Occipital lobe (tissue), 2 donors: ENCODE data around the gene DIP2C. TPM values are rescaled to one million over a fixed set of nuclear protein-coding genes. Genes with fewer than 3 reads are reported as not detected.
"Not testable (repeated sequence)": the region's sequence is repeated elsewhere in the genome, so short reads cannot be mapped to it uniquely, and the experiment has no call there.

Experiments used
- DNase-seq: peaks from one replicate; lab custom pipeline; 2025; lab: John Stamatoyannopoulos, UW
- total RNA-seq: library from RNA; depleted of rRNA; stranded (reverse); fragments of >200 nt; gene quantifications from one replicate; pipeline ENCODE4 v1.2.3, GENCODE V29; 2014

The DIP2C gene
- total RNA-seq, 1 donor from 2014 or later = 42.0 TPM

- DNase-seq = no peak
Measured at GRCh38 chr10:661597-662222, 27.8 kb downstream of the DIP2C start.

GRCh38 chr10:660970-661596 lies 28.4 kb downstream of the DIP2C start:
- no peak for DNase-seq

GRCh38 chr10:660413-660969 lies 29.0 kb downstream of the DIP2C start:
- no peak for DNase-seq

GRCh38 chr10:659688-660141 lies 29.8 kb downstream of the DIP2C start:
- DNase-seq = no peak

- DNase-seq = not testable (repeated sequence)
Measured at GRCh38 chr10:657816-658350, 31.6 kb downstream of the DIP2C start.

GRCh38 chr10:656883-657282 lies 32.6 kb downstream of the DIP2C start:
- no peak for DNase-seq

- DNase-seq = no peak
Measured at GRCh38 chr10:655184-655583, 34.3 kb downstream of the DIP2C start.

GRCh38 chr10:654647-654996 lies 34.8 kb downstream of the DIP2C start:
- no peak for DNase-seq

- no peak for DNase-seq
Measured at GRCh38 chr10:653991-654646, 35.3 kb downstream of the DIP2C start.

GRCh38 chr10:652832-653459 lies 36.5 kb downstream of the DIP2C start:
- DNase-seq = not testable (repeated sequence)

- no peak for DNase-seq
Measured at GRCh38 chr10:652233-652632, 37.2 kb downstream of the DIP2C start.

- DNase-seq = no peak
Measured at GRCh38 chr10:651692-652091, 37.8 kb downstream of the DIP2C start.

- DNase-seq = no peak
Measured at GRCh38 chr10:650886-651615, 38.4 kb downstream of the DIP2C start.

GRCh38 chr10:650441-650851 lies 39.0 kb downstream of the DIP2C start:
- no peak for DNase-seq

- DNase-seq = no peak
Measured at GRCh38 chr10:649798-650440, 39.5 kb downstream of the DIP2C start.

GRCh38 chr10:649445-649797 lies 40.0 kb downstream of the DIP2C start:
- DNase-seq = no peak

GRCh38 chr10:647019-647418 lies 42.4 kb downstream of the DIP2C start:
- not testable (repeated sequence) for DNase-seq

- no peak for DNase-seq
Measured at GRCh38 chr10:646118-646524, 43.3 kb downstream of the DIP2C start.

GRCh38 chr10:644943-645334 lies 44.5 kb downstream of the DIP2C start:
- no peak for DNase-seq

- DNase-seq = no peak
Measured at GRCh38 chr10:644076-644942, 45.2 kb downstream of the DIP2C start.
